KG1 (cell line): ENCODE results near the gene IGLL1.
"Not testable (repeated sequence)": the region's sequence is repeated elsewhere in the genome, so short reads cannot be mapped to it uniquely, and the experiment has no call there.

Experiments
- DNase-seq: peaks from one replicate; lab custom pipeline; 2025; lab: John Stamatoyannopoulos, UW

Gene IGLL1

GRCh38 chr22:23591201-23591791 is 11.2 kb upstream of the IGLL1 start:
- no peak for DNase-seq

- DNase-seq: no peak
Measured at GRCh38 chr22:23583836-23584235, 3.7 kb upstream of the IGLL1 start.

GRCh38 chr22:23583153-23583552 is 3.1 kb upstream of the IGLL1 start:
- DNase-seq: no peak

- DNase-seq: no peak
Measured at GRCh38 chr22:23581260-23581650, 1.2 kb upstream of the IGLL1 start.

GRCh38 chr22:23580576-23581259 is 628 bp upstream of the IGLL1 start:
- DNase-seq: no peak

GRCh38 chr22:23579280-23579679 is 810 bp downstream of the IGLL1 start:
- no peak for DNase-seq

GRCh38 chr22:23578306-23578705 is 1.8 kb downstream of the IGLL1 start:
- no peak for DNase-seq

- DNase-seq: no peak
Measured at GRCh38 chr22:23576681-23577080, 3.4 kb downstream of the IGLL1 start.

- no peak for DNase-seq
Measured at GRCh38 chr22:23575601-23576000, 4.5 kb downstream of the IGLL1 start.

- DNase-seq: no peak
Measured at GRCh38 chr22:23574877-23575276, 5.2 kb downstream of the IGLL1 start.

- DNase-seq: no peak
Measured at GRCh38 chr22:23574371-23574811, 5.7 kb downstream of the IGLL1 start.

- not testable (repeated sequence) for DNase-seq
Measured at GRCh38 chr22:23573701-23574235, 6.3 kb downstream of the IGLL1 start.

- not testable (repeated sequence) for DNase-seq
Measured at GRCh38 chr22:23573106-23573505, 7.0 kb downstream of the IGLL1 start.

- no peak for DNase-seq
Measured at GRCh38 chr22:23571486-23571885, 8.6 kb downstream of the IGLL1 start.

- DNase-seq: no peak
Measured at GRCh38 chr22:23570681-23571080, 9.4 kb downstream of the IGLL1 start.

GRCh38 chr22:23569716-23570115 is 10.4 kb downstream of the IGLL1 start:
- DNase-seq: no peak

- DNase-seq: no peak
Measured at GRCh38 chr22:23569291-23569690, 10.8 kb downstream of the IGLL1 start.

- DNase-seq: no peak
Measured at GRCh38 chr22:23566705-23567475, 13.2 kb downstream of the IGLL1 start.

- no peak for DNase-seq
Measured at GRCh38 chr22:23565915-23566704, 14.0 kb downstream of the IGLL1 start.

GRCh38 chr22:23565305-23565914 is 14.7 kb downstream of the IGLL1 start:
- no peak for DNase-seq

GRCh38 chr22:23564276-23564675 is 15.8 kb downstream of the IGLL1 start:
- DNase-seq: no peak

GRCh38 chr22:23563111-23563510 is 17.0 kb downstream of the IGLL1 start:
- DNase-seq: no peak
